ENCODE measurements around the gene MYCBPAP.

MYCBPAP gene

DNA sequence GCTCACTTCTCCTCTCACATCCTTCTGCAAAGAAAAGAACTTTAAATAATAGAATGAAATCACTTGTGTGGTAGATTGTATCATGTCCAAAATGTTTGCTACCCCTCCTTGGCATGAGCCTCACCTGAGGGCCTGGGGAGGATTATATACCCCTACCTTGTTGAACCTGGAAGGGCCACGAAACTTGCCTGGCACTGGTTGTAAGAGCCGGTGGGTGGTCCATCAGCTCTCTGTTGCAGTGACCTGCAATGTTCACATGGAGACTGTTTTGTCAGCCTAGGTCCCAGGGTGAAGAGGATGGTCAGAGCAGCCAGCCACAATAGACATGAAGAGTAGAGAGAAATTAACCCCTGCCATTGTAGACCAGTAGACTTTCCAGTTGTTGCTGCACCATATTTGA, 19.4 kb upstream of the MYCBPAP start:
- Histone ChIP-seq H4K20me1 (ENCODE audit: insufficient read depth, low read length) (no peaks in the 10 kb centered on the region), H3F3A (ENCODE audit: insufficient read depth, low read length) (no peaks in the 10 kb centered on the region), H3K27ac (ENCODE audit: low read length) (no peak overlapping the region), H3K27me3 (replicated peaks; ENCODE audit: insufficient read depth, low read length) (no peaks in the 10 kb centered on the region), H3K9me2 (replicated peaks; ENCODE audit: insufficient read depth, low read length) (no peaks in the 10 kb centered on the region), H3K36me3 (replicated peaks; ENCODE audit: insufficient read depth, low read length) (no peaks in the 10 kb centered on the region), H2AFZ (ENCODE audit: low read length) (no peak overlapping the region), H3K9me3 (replicated peaks; ENCODE audit: insufficient read depth, low read length) (no peaks in the 10 kb centered on the region), H3K4me3 (ENCODE audit: low read length) (no peak overlapping the region), H3K79me2 (ENCODE audit: low read length) (no peaks in the 10 kb centered on the region), H3K9ac (ENCODE audit: low read length) (no peak overlapping the region), H3K4me1 (ENCODE audit: low read length) (no peaks in the 10 kb centered on the region), H3K4me2 (ENCODE audit: low read depth, low read length) (no peak overlapping the region)
- TF ChIP-seq, protein P1, sequence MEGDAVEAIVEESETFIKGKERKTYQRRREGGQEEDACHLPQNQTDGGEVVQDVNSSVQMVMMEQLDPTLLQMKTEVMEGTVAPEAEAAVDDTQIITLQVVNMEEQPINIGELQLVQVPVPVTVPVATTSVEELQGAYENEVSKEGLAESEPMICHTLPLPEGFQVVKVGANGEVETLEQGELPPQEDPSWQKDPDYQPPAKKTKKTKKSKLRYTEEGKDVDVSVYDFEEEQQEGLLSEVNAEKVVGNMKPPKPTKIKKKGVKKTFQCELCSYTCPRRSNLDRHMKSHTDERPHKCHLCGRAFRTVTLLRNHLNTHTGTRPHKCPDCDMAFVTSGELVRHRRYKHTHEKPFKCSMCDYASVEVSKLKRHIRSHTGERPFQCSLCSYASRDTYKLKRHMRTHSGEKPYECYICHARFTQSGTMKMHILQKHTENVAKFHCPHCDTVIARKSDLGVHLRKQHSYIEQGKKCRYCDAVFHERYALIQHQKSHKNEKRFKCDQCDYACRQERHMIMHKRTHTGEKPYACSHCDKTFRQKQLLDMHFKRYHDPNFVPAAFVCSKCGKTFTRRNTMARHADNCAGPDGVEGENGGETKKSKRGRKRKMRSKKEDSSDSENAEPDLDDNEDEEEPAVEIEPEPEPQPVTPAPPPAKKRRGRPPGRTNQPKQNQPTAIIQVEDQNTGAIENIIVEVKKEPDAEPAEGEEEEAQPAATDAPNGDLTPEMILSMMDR (IDR thresholded peaks at IDR 0.05; ENCODE audit: low read length): no peak
- TF ChIP-seq EZH2phosphoT487 (IDR thresholded peaks at IDR 0.05; ENCODE audit: low read length) (no peak), EZH2 (optimal IDR thresholded peaks at IDR 0.05; ENCODE audit: low read depth, low read length) (no peak)
- no peak for DNase-seq

DNA sequence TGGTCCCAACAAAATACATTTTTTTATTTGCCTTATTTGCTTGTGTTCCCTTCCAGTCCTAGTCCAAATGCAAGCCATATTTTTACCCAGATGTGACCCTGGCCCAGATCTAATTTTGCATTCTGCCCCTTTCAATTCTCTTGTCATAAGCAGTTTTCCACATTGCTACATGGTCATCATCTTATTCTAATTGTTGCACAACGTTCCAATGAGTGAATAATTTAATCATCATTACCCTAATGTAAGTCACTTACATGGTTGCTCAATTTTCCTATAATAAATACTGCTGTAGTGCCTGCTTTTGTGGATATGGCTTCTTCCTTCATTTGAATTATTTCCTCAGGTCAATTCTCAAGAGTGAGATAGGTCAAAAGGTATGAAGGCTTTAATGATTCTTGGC, 16.7 kb upstream of the MYCBPAP start:
- DNase-seq: no peak
- no peaks in the 10 kb centered on the region for H3F3A ChIP-seq (ENCODE audit: insufficient read depth, low read length)
- no peaks in the 10 kb centered on the region for H3K27me3 ChIP-seq (replicated peaks; ENCODE audit: insufficient read depth, low read length)
- H3K4me2 ChIP-seq (ENCODE audit: low read depth, low read length): no peak overlapping the region
- H3K9me3 ChIP-seq (replicated peaks; ENCODE audit: insufficient read depth, low read length): no peaks in the 10 kb centered on the region
- H3K9ac ChIP-seq (ENCODE audit: low read length): no peak overlapping the region
- no peak overlapping the region for H3K27ac ChIP-seq (ENCODE audit: low read length)
- H3K79me2 ChIP-seq (ENCODE audit: low read length): no peaks in the 10 kb centered on the region
- H2AFZ ChIP-seq (ENCODE audit: low read length): no peak overlapping the region
- no peaks in the 10 kb centered on the region for H3K4me1 ChIP-seq (ENCODE audit: low read length)
- H3K4me3 ChIP-seq (ENCODE audit: low read length): no peak overlapping the region
- TF ChIP-seq EZH2phosphoT487 (IDR thresholded peaks at IDR 0.05; ENCODE audit: low read length) (no peak), EZH2 (optimal IDR thresholded peaks at IDR 0.05; ENCODE audit: low read depth, low read length) (no peak)
- TF ChIP-seq, protein P1 (IDR thresholded peaks at IDR 0.05; ENCODE audit: low read length): no peak
- H4K20me1 ChIP-seq (ENCODE audit: insufficient read depth, low read length): no peaks in the 10 kb centered on the region
- H3K9me2 ChIP-seq (replicated peaks; ENCODE audit: insufficient read depth, low read length): no peaks in the 10 kb centered on the region
- no peaks in the 10 kb centered on the region for H3K36me3 ChIP-seq (replicated peaks; ENCODE audit: insufficient read depth, low read length)

DNA sequence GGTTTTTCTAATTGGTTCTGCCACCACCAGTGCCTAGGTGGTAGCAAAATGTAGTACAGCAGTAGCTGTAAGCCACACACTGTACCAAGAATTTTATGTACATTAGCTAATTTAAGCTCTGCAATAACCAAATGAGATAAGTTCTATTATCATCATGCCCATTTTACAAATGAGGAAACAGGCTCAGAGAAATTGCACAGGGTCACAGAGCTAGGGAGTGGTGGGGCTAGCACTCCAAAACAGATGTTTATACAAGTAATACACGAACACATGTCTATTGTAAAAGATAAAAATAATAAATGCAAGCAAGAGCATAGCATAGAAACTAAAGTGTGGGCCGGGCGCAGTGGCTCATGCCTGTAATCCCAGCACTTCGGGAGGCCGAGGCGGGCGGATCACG, 16.0 kb upstream of the MYCBPAP start:
- Histone ChIP-seq H3K9me2 (replicated peaks; ENCODE audit: insufficient read depth, low read length) (no peaks in the 10 kb centered on the region), H3K4me3 (ENCODE audit: low read length) (no peak overlapping the region), H3K9me3 (replicated peaks; ENCODE audit: insufficient read depth, low read length) (no peaks in the 10 kb centered on the region), H3K27me3 (replicated peaks; ENCODE audit: insufficient read depth, low read length) (no peaks in the 10 kb centered on the region), H3K36me3 (replicated peaks; ENCODE audit: insufficient read depth, low read length) (no peaks in the 10 kb centered on the region), H3K4me1 (ENCODE audit: low read length) (no peaks in the 10 kb centered on the region), H3K9ac (ENCODE audit: low read length) (no peak overlapping the region), H3F3A (ENCODE audit: insufficient read depth, low read length) (no peaks in the 10 kb centered on the region), H4K20me1 (ENCODE audit: insufficient read depth, low read length) (no peaks in the 10 kb centered on the region), H3K27ac (ENCODE audit: low read length) (no peak overlapping the region), H3K79me2 (ENCODE audit: low read length) (no peaks in the 10 kb centered on the region), H2AFZ (ENCODE audit: low read length) (no peak overlapping the region), H3K4me2 (ENCODE audit: low read depth, low read length) (no peak overlapping the region)
- TF ChIP-seq EZH2 (optimal IDR thresholded peaks at IDR 0.05; ENCODE audit: low read depth, low read length) (no peak), EZH2phosphoT487 (IDR thresholded peaks at IDR 0.05; ENCODE audit: low read length) (no peak)
- TF ChIP-seq, protein P1 (IDR thresholded peaks at IDR 0.05; ENCODE audit: low read length): no peak
- DNase-seq: no peak
